A549 (cell line): ENCODE results near the gene ITGAV. TPM values are rescaled to one million over a fixed set of nuclear protein-coding genes. Genes with fewer than 3 reads are reported as not detected.
"Not testable (repeated sequence)": the region's sequence is repeated elsewhere in the genome, so short reads cannot be mapped to it uniquely, and the experiment has no call there.

Source experiments
- ATAC-seq, 2 experiments: fragments of 200-7000 bp in 1 of 2; fragments of >200 bp in 1 of 2; cut with Nextera tagmentation in 1 of 2; cut with Tn5 transposase in 1 of 2; 3 replicates each; pipeline versions ENCODE4 v1.8.0 to v1.9.1; 2018 to 2020; ENCODE audit warnings: mild to moderate bottlenecking in 1 of 2, moderate library complexity in 1 of 2
- CTCF ChIA-PET: fragments of 300-600 bp; sonication (Branson Sonifier 250); formaldehyde crosslinking; extraction: SDS; loops from one replicate; lab custom pipeline; 2021; ENCODE audit warnings: antibody characterized with exemption, inconsistent platforms; lab: Yijun Ruan, JAX
- POLR2A ChIA-PET: fragments of 350-600 bp; formaldehyde crosslinking; extraction: SDS; loops from one replicate; lab custom pipeline; 2021; ENCODE audit warnings: antibody characterized with exemption, inconsistent platforms; lab: Yijun Ruan, JAX
- DNase-seq, 2 experiments: peaks; one replicate each; pipeline versions ENCODE4 v3.0.0 to v3.0.0-alpha.2; 2011 to 2016; ENCODE audit warnings: low read depth in 1 of 2, low spot score in 1 of 2
- FAIRE-seq: peaks from 2 replicates; lab custom pipeline; 2011; peaks lifted over from hg19 to GRCh38; lab: Jason Lieb, UNC
- H3K27ac ChIP-seq, 2 experiments: fragments of >200 bp; sonication (Bioruptor Twin); formaldehyde crosslinking; 3 replicates each; pipeline ENCODE4 v1.5.1; 2016 to 2017
- H3K4me1 ChIP-seq: fragments of >200 bp; sonication (Bioruptor Twin); formaldehyde crosslinking; 3 replicates; pipeline ENCODE4 v1.6.1; 2016
- H3K4me2 ChIP-seq: fragments of >200 bp; sonication (Bioruptor Twin); formaldehyde crosslinking; 3 replicates; pipeline ENCODE4 v1.6.1; 2016
- H3K4me3 ChIP-seq: fragments of >200 bp; sonication (Bioruptor Twin); formaldehyde crosslinking; 3 replicates; pipeline ENCODE4 v1.5.1; 2016
- H3K9me3 ChIP-seq: fragments of >200 bp; sonication (Bioruptor Twin); formaldehyde crosslinking; 3 replicates; pipeline ENCODE4 v1.6.1; 2016
- BCL3 ChIP-seq: fragments of >200 bp; sonication (Bioruptor Twin); formaldehyde crosslinking; IDR thresholded peaks from 3 replicates; pipeline ENCODE4 v1.6.1; 2016
- BHLHE40 ChIP-seq: IDR thresholded peaks from 2 replicates; pipeline ENCODE4 v1.6.1; 2012; ENCODE audit warnings: low read depth, low read length, inconsistent platforms
- CBX8 ChIP-seq: fragments of 200-600 bp; sonication (generic); IDR thresholded peaks from 2 replicates; pipeline ENCODE4 v1.6.1; 2016
- CEBPB ChIP-seq, 2 experiments: fragments of >200 bp in 1 of 2; sonication (Bioruptor Twin) in 1 of 2; formaldehyde crosslinking in 1 of 2; IDR thresholded peaks; 2 replicates each; pipeline ENCODE4 v1.6.1; 2012 to 2016
- CHD2 ChIP-seq: fragments of 150-350 bp; IDR thresholded peaks from 2 replicates; pipeline ENCODE4 v1.6.1; 2014; ENCODE audit warnings: low read length; ENCODE audit not compliant: partially characterized antibody
- CHD4 ChIP-seq: fragments of 200-600 bp; sonication (generic); IDR thresholded peaks from 2 replicates; pipeline ENCODE4 v1.6.1; 2016; ENCODE audit warnings: antibody characterized with exemption, mild to moderate bottlenecking, borderline replicate concordance
- EP300 ChIP-seq, 2 experiments: fragments of >200 bp; sonication (Bioruptor Twin); formaldehyde crosslinking; IDR thresholded peaks; 2 replicates in 1 of 2; 3 replicates in 1 of 2; pipeline ENCODE4 v1.6.1; 2016 to 2017
- FOSL2 ChIP-seq, 2 experiments: fragments of 450-650 bp in 1 of 2; fragments of >200 bp in 1 of 2; sonication (Bioruptor Twin) in 1 of 2; formaldehyde crosslinking; IDR thresholded peaks; 2 replicates each; pipeline versions ENCODE4 v1.5.0 to v1.6.1; 2016 to 2020; ENCODE audit warnings: mild to moderate bottlenecking in 1 of 2, moderate library complexity in 1 of 2
- GATA3 ChIP-seq: IDR thresholded peaks from 2 replicates; pipeline ENCODE4 v1.6.1; 2012; ENCODE audit warnings: borderline replicate concordance
- HDAC2 ChIP-seq: fragments of 200-600 bp; sonication (generic); IDR thresholded peaks from 2 replicates; pipeline ENCODE4 v1.6.1; 2016
- HEYL ChIP-seq: fragments of 250-450 bp; sonication (Bioruptor Pico); IDR thresholded peaks from 2 replicates; pipeline ENCODE4 v1.8.0; 2021; ENCODE audit warnings: mild to moderate bottlenecking, moderate library complexity
- HOXB5 ChIP-seq: fragments of 250-450 bp; sonication (Bioruptor Pico); IDR thresholded peaks from 2 replicates; pipeline ENCODE4 v1.5.0; 2020; ENCODE audit warnings: mild to moderate bottlenecking, moderate library complexity
- JUN ChIP-seq, 2 experiments: fragments of >200 bp; sonication (Bioruptor Twin); formaldehyde crosslinking; IDR thresholded peaks; 2 replicates in 1 of 2; 3 replicates in 1 of 2; pipeline ENCODE4 v1.6.1; 2016 to 2017
- JUNB ChIP-seq: fragments of >200 bp; sonication (Bioruptor Twin); formaldehyde crosslinking; IDR thresholded peaks from 2 replicates; pipeline ENCODE4 v1.6.1; 2016
- KDM1A ChIP-seq: fragments of 200-600 bp; sonication (generic); IDR thresholded peaks from 2 replicates; pipeline ENCODE4 v1.6.1; 2016; ENCODE audit warnings: low read depth, mild to moderate bottlenecking
- MAX ChIP-seq: IDR thresholded peaks from 2 replicates; pipeline ENCODE4 v1.6.1; 2012
- NR3C1 ChIP-seq: fragments of >200 bp; sonication (Bioruptor Twin); formaldehyde crosslinking; IDR thresholded peaks from 3 replicates; pipeline ENCODE4 v1.6.1; 2017
- PBX3 ChIP-seq: IDR thresholded peaks from 2 replicates; pipeline ENCODE4 v1.6.1; 2012
- RAD21 ChIP-seq, 2 experiments: fragments of >200 bp in 1 of 2; sonication (Bioruptor Twin) in 1 of 2; formaldehyde crosslinking in 1 of 2; IDR thresholded peaks in 1 of 2; conservative IDR thresholded peaks in 1 of 2; 2 replicates in 1 of 2; 3 replicates in 1 of 2; pipeline ENCODE4 v1.6.1; 2012 to 2018; ENCODE audit warnings: inconsistent platforms in 1 of 2
- RCOR1 ChIP-seq: fragments of 150-350 bp; IDR thresholded peaks from 2 replicates; pipeline ENCODE4 v1.6.1; 2014; ENCODE audit warnings: antibody characterized with exemption, low read length, low read depth
- REST ChIP-seq: fragments of 200-600 bp; sonication (generic); IDR thresholded peaks from 2 replicates; pipeline ENCODE4 v1.6.1; 2016; ENCODE audit warnings: antibody characterized with exemption, mild to moderate bottlenecking, moderate library complexity
- RFX5 ChIP-seq: fragments of 450-650 bp; IDR thresholded peaks from 2 replicates; pipeline ENCODE4 v1.7.1; 2014; ENCODE audit warnings: antibody characterized with exemption, mild to moderate bottlenecking, moderate library complexity
- WGBS: methylation state at CpG from one replicate; pipeline ENCODE4 v1.1.6; 2017; ENCODE audit errors: missing lambda C conversion rate; 5-methylcytosine and 5-hydroxymethylcytosine counted together
- polyA plus RNA-seq, 4 experiments: library from polyadenylated mRNA; depleted of rRNA in 3 of 4; stranded (reverse); fragments of >200 nt; fragmentation: RNase III in 1 of 4; extraction: RNeasy Plus Mini Kit Qiagen cat#74134 plus additional on column Dnase treatment in 1 of 4; gene quantifications; 2 replicates in 3 of 4; 3 replicates in 1 of 4; pipeline ENCODE4 v1.2.3, GENCODE V29; 2011 to 2017

The ITGAV gene
- polyA plus RNA-seq, 2 of the 4 experiments (the other 2 are of a cell fraction) = 93.3 to 148 TPM

GRCh38 chr2:186568600-186568999 lies 21.3 kb upstream of the ITGAV start:
- H3K4me3 ChIP-seq, DNase-seq: not testable (repeated sequence)
- peaks cover 40% of the 10 kb centered on the region for H3K4me1 ChIP-seq
- peak in 1 of 2 experiments; percentile 44; a peak in 1 of 4 replicates for TF ChIP-seq CEBPB (IDR thresholded peaks at IDR 0.05)
- TF ChIP-seq, all 56 proteins: peak for 1; not testable (repeated sequence) for 55
- ATAC-seq, H3K4me2 ChIP-seq, FAIRE-seq, H3K9me3 ChIP-seq, POLR2A ChIA-PET: not testable (repeated sequence)
- WGBS = 42% methylated on average over 1 of the region's 1 CpG
- H3K27ac ChIP-seq = peak overlapping the region in 1 of 2 experiments; percentile 59; a peak in 1 of 6 replicates
- CTCF ChIA-PET = interaction anchor here (2.6 kb wide), 1 partner anchor 17 kb away, joined by 6 read pairs; no protein-coding TSS in a partner anchor

GRCh38 chr2:186569127-186569526 lies 20.7 kb upstream of the ITGAV start:
- not testable (repeated sequence) for ATAC-seq, DNase-seq, H3K4me3 ChIP-seq, H3K9me3 ChIP-seq, H3K4me2 ChIP-seq
- peak overlapping the region in 1 of 2 experiments; percentile 86; a peak in 2 of 6 replicates for H3K27ac ChIP-seq
- 75% methylated on average over 1 of the region's 1 CpG for WGBS
- FAIRE-seq = peak; percentile 68
- TF ChIP-seq KDM1A = peak; percentile 37; the same call in 1 of the 2 replicates
- TF ChIP-seq HDAC2 = 0 out of 2 replicates have a peak, but pooled peaks have one; percentile 11
- TF ChIP-seq, all 56 proteins: peak for 2; not testable (repeated sequence) for 54
- POLR2A ChIA-PET = not testable (repeated sequence)
- H3K4me1 ChIP-seq = peaks cover 46% of the 10 kb centered on the region
- CTCF ChIA-PET = interaction anchor here (2.6 to 2.7 kb wide), 2 partner anchors 14 to 17 kb away, joined by 6 to 9 read pairs; no protein-coding TSS in a partner anchor

- Histone ChIP-seq H3K4me2 (peak overlapping the region; percentile 71), H3K27ac (peak overlapping the region; percentile 73 to 86)
- DNase-seq = peak in 1 of 2 experiments; percentile 38
- POLR2A ChIA-PET = interaction anchor here (1.4 to 3.7 kb wide), 2 partner anchors 15 to 20 kb away, joined by 3 to 28 read pairs; partner anchors contain the start of gene ITGAV
- TF ChIP-seq HOXB5 (CRISPR knock-in tag) (no peak), RCOR1 (no peak), PBX3 (no peak), MAX (no peak), JUNB (no peak), RAD21 (conservative IDR thresholded peaks at IDR 0.05 in 1 of 2, IDR thresholded peaks at IDR 0.05 in 1 of 2) (no peak), CBX8 (no peak), JUN (IDR thresholded peaks at IDR 0.05) (no peak), KDM1A (no peak), NR3C1 (no peak), HEYL (CRISPR knock-in tag) (no peak), CHD4 (no peak)
- TF ChIP-seq, all 56 proteins: peak for 0
- H3K4me3 ChIP-seq = no peak overlapping the region
- H3K9me3 ChIP-seq = no peaks in the 10 kb centered on the region
- H3K4me1 ChIP-seq = peaks cover 51% of the 10 kb centered on the region
- WGBS = 10% methylated on average over 2 of the region's 2 CpGs
- CTCF ChIA-PET = interaction anchor here (0.7 to 2.7 kb wide), 4 partner anchors 15 to 89 kb away, joined by 3 to 9 read pairs (median 3); no protein-coding TSS in a partner anchor
- peak in 1 of 2 experiments; percentile 53; a peak in 3 of 6 replicates for ATAC-seq
- FAIRE-seq = no peak
These were observed 20.0 kb upstream of the ITGAV start for GRCh38 chr2:186569897-186570296.

- POLR2A ChIA-PET = interaction anchor here (1.4 to 3.7 kb wide), 2 partner anchors 15 to 19 kb away, joined by 3 to 28 read pairs; partner anchors contain the start of gene ITGAV
- FAIRE-seq (no peak), ATAC-seq (peak; percentile 25 to 67; a peak in 3 of 6 replicates), DNase-seq (peak in 1 of 2 experiments; percentile 70)
- Histone ChIP-seq H3K9me3 (no peaks in the 10 kb centered on the region), H3K4me2 (peak overlapping the region; percentile 71), H3K4me1 (peaks cover 56% of the 10 kb centered on the region), H3K4me3 (no peak overlapping the region), H3K27ac (peak overlapping the region; percentile 73 to 86)
- CTCF ChIA-PET = interaction anchor here (0.7 to 2.7 kb wide), 4 partner anchors 16 to 89 kb away, joined by 3 to 9 read pairs (median 3); no protein-coding TSS in a partner anchor
- WGBS = 2% methylated on average over 5 of the region's 5 CpGs
- peak; percentile 10 to 32; a peak in 2 of 4 replicates for TF ChIP-seq CEBPB (IDR thresholded peaks at IDR 0.05)
- TF ChIP-seq REST = no peak
- TF ChIP-seq RAD21 (conservative IDR thresholded peaks at IDR 0.05 in 1 of 2, IDR thresholded peaks at IDR 0.05 in 1 of 2) = 0 out of 5 replicates have a peak, but pooled peaks of 1 of the 2 experiments have one; percentile 16
- TF ChIP-seq BCL3 = no peak
- TF ChIP-seq MAX = 0 out of 2 replicates have a peak, but pooled peaks have one; percentile 16
- no peak for TF ChIP-seq BHLHE40
- peak; percentile 63; the same call in 1 of the 2 replicates for TF ChIP-seq GATA3
- peak in 1 of 2 experiments; percentile 23; a peak in 1 of 5 replicates for TF ChIP-seq EP300 (IDR thresholded peaks at IDR 0.05)
- TF ChIP-seq JUNB = peak; percentile 69
- TF ChIP-seq HOXB5 (CRISPR knock-in tag) = no peak
- TF ChIP-seq CHD2 = no peak
- peak; percentile 59 for TF ChIP-seq FOSL2 (IDR thresholded peaks at IDR 0.05)
- TF ChIP-seq FOSL2 (CRISPR knock-in tag; IDR thresholded peaks at IDR 0.05) = peak; percentile 88
- TF ChIP-seq RFX5 = no peak
These were observed 19.3 kb upstream of the ITGAV start for GRCh38 chr2:186570604-186571003.
